HEK293 (cell line): ENCODE data around the gene SLC1A2.

Experiments used
- CTCF ChIA-PET: fragments of 350-600 bp; formaldehyde crosslinking; extraction: SDS; loops from one replicate; lab custom pipeline; 2021; ENCODE audit warnings: antibody characterized with exemption; lab: Yijun Ruan, JAX
- POLR2A ChIA-PET: fragments of 300-600 bp; formaldehyde crosslinking; extraction: SDS; loops from one replicate; lab custom pipeline; 2020; ENCODE audit warnings: antibody characterized with exemption, inconsistent platforms; lab: Yijun Ruan, JAX
- H3K27ac ChIP-seq: fragments of 200-500 bp; sonication (Bioruptor generic); 2 replicates; pipeline ENCODE4 v1.5.1; 2014; ENCODE audit warnings: low read depth, low read length, control low read depth, inconsistent platforms; ENCODE audit errors: extremely low read depth
- H3K36me3 ChIP-seq, 2 experiments: fragments of 200-500 bp in 1 of 2; sonication (Bioruptor generic) in 1 of 2; 1 replicate in 1 of 2; 2 replicates in 1 of 2; pipeline ENCODE4 v1.5.1; 2014 to 2017; ENCODE audit warnings: inconsistent platforms in 2 of 2, low read length in 2 of 2; ENCODE audit not compliant: control insufficient read depth in 2 of 2, insufficient read depth in 1 of 2
- H3K4me1 ChIP-seq: fragments of 200-500 bp; sonication (Bioruptor generic); 2 replicates; pipeline ENCODE4 v1.5.1; 2014; ENCODE audit warnings: mild to moderate bottlenecking, low read length, inconsistent platforms; ENCODE audit not compliant: control insufficient read depth, insufficient read depth
- H3K4me3 ChIP-seq: 2 replicates; pipeline ENCODE4 v1.5.1; 2011; ENCODE audit warnings: low read depth, mild to moderate bottlenecking, control low read depth, low read length, moderate library complexity
- H3K9me3 ChIP-seq: fragments of 200-500 bp; sonication (Bioruptor generic); 2 replicates; pipeline ENCODE4 v1.5.1; 2014; ENCODE audit warnings: low read depth, low read length, inconsistent platforms; ENCODE audit not compliant: control insufficient read depth, insufficient read depth
- GFI1B ChIP-seq: fragments of 450-650 bp; formaldehyde crosslinking; IDR thresholded peaks from 2 replicates; pipeline ENCODE4 v1.5.1; 2016; ENCODE audit warnings: missing biosample characterization, missing genetic modification characterization
- GLIS1 ChIP-seq: fragments of 450-650 bp; formaldehyde crosslinking; IDR thresholded peaks from 2 replicates; pipeline ENCODE4 v1.5.1; 2016; ENCODE audit warnings: missing biosample characterization, missing genetic modification characterization
- KLF8 ChIP-seq: fragments of 450-650 bp; formaldehyde crosslinking; IDR thresholded peaks from 2 replicates; pipeline ENCODE4 v1.5.1; 2016; ENCODE audit warnings: missing biosample characterization, missing genetic modification characterization
- OSR2 ChIP-seq: fragments of 450-650 bp; formaldehyde crosslinking; IDR thresholded peaks from 2 replicates; pipeline ENCODE4 v1.5.1; 2016; ENCODE audit warnings: missing biosample characterization, missing genetic modification characterization
- PRDM10 ChIP-seq: fragments of 450-650 bp; formaldehyde crosslinking; IDR thresholded peaks from 2 replicates; pipeline ENCODE4 v1.5.1; 2016; ENCODE audit warnings: missing biosample characterization, missing genetic modification characterization
- PRDM2 ChIP-seq: fragments of 450-650 bp; formaldehyde crosslinking; IDR thresholded peaks from 2 replicates; pipeline ENCODE4 v1.5.1; 2016; ENCODE audit warnings: missing biosample characterization, missing genetic modification characterization, borderline replicate concordance
- ZBTB7A ChIP-seq: fragments of 450-650 bp; formaldehyde crosslinking; IDR thresholded peaks from 2 replicates; pipeline ENCODE4 v1.5.1; 2016; ENCODE audit warnings: low read depth, missing biosample characterization, missing genetic modification characterization
- ZFP69B ChIP-seq: fragments of 450-650 bp; formaldehyde crosslinking; IDR thresholded peaks from 2 replicates; pipeline ENCODE4 v1.5.1; 2016; ENCODE audit warnings: missing biosample characterization, missing genetic modification characterization
- ZNF19 ChIP-seq: fragments of 450-650 bp; formaldehyde crosslinking; IDR thresholded peaks from 2 replicates; pipeline ENCODE4; 2016; ENCODE audit warnings: missing biosample characterization, missing genetic modification characterization, low read depth
- ZNF223 ChIP-seq: fragments of 450-650 bp; formaldehyde crosslinking; IDR thresholded peaks from 2 replicates; pipeline ENCODE4 v1.5.1; 2016; ENCODE audit warnings: missing biosample characterization, missing genetic modification characterization
- ZNF501 ChIP-seq: fragments of 450-650 bp; formaldehyde crosslinking; IDR thresholded peaks from 2 replicates; pipeline ENCODE4 v1.5.1; 2016; ENCODE audit warnings: missing biosample characterization, missing genetic modification characterization
- ZNF560 ChIP-seq: fragments of 450-650 bp; formaldehyde crosslinking; IDR thresholded peaks from 2 replicates; pipeline ENCODE4 v1.5.1; 2017; ENCODE audit warnings: missing biosample characterization, missing genetic modification characterization, borderline replicate concordance
- ZNF623 ChIP-seq: fragments of 450-650 bp; formaldehyde crosslinking; IDR thresholded peaks from 2 replicates; pipeline ENCODE4 v1.5.1; 2016; ENCODE audit warnings: missing biosample characterization, missing genetic modification characterization
- ZNF654 ChIP-seq: fragments of 450-650 bp; formaldehyde crosslinking; IDR thresholded peaks from 2 replicates; pipeline ENCODE4 v1.5.1; 2016; ENCODE audit warnings: low read depth, missing biosample characterization, missing genetic modification characterization
- ZNF670 ChIP-seq: fragments of 450-650 bp; formaldehyde crosslinking; IDR thresholded peaks from 2 replicates; pipeline ENCODE4 v1.5.1; 2016; ENCODE audit warnings: missing biosample characterization, missing genetic modification characterization, low read depth
- ZNF707 ChIP-seq: fragments of 450-650 bp; formaldehyde crosslinking; IDR thresholded peaks from 2 replicates; pipeline ENCODE4 v1.5.1; 2016; ENCODE audit warnings: missing biosample characterization, missing genetic modification characterization
- ZNF843 ChIP-seq: fragments of 450-650 bp; formaldehyde crosslinking; IDR thresholded peaks from 2 replicates; pipeline ENCODE4 v1.5.1; 2016; ENCODE audit warnings: missing biosample characterization, missing genetic modification characterization
- TF ChIP-seq, protein P1 (sequence below): fragments of 450-650 bp; formaldehyde crosslinking; IDR thresholded peaks from 2 replicates; pipeline ENCODE4 v1.5.1; 2016; ENCODE audit warnings: missing biosample characterization, missing genetic modification characterization
- TF ChIP-seq, protein P2 (sequence below): fragments of 450-650 bp; formaldehyde crosslinking; IDR thresholded peaks from 2 replicates; pipeline ENCODE4 v1.5.1; 2016; ENCODE audit warnings: missing biosample characterization, missing genetic modification characterization

The SLC1A2 gene

DNA sequence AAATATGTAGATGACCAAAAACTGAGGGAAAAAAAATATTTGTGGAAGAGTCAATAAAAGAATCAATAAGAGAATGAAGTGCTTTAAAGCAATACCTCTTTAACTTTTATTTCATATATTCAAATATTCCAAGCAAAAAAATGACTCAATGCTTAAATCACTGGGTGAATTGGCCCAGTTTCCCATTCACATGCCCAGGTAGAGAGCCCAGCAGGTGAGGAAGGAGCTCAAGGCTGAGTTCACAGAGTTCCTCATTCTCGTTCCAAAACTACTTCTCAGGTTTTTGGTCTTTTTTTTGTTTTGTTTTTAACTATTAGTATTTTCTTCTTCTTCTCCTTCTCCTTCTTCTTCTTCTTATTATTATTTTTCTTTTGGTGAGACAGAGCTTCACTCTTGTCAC is 30.2 kb downstream of the SLC1A2 start:
- Histone ChIP-seq H3K9me3 (no peaks in the 10 kb centered on the region), H3K4me1 (peaks cover 4% of the 10 kb centered on the region; the same call in 1 of the 2 replicates), H3K27ac (no peak overlapping the region), H3K36me3 (no peaks in the 10 kb centered on the region), H3K4me3 (no peak overlapping the region)
- no peak for TF ChIP-seq ZNF843 (tag by site-specific recombination)
- no peak for TF ChIP-seq ZNF623 (tag by site-specific recombination)
- TF ChIP-seq, protein P1, sequence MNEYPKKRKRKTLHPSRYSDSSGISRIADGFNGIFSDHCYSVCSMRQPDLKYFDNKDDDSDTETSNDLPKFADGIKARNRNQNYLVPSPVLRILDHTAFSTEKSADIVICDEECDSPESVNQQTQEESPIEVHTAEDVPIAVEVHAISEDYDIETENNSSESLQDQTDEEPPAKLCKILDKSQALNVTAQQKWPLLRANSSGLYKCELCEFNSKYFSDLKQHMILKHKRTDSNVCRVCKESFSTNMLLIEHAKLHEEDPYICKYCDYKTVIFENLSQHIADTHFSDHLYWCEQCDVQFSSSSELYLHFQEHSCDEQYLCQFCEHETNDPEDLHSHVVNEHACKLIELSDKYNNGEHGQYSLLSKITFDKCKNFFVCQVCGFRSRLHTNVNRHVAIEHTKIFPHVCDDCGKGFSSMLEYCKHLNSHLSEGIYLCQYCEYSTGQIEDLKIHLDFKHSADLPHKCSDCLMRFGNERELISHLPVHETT: no peak
- TF ChIP-seq GFI1B (tag by site-specific recombination): no peak
- TF ChIP-seq ZNF707: no peak
- no peak for TF ChIP-seq ZNF19 (tag by site-specific recombination)
- TF ChIP-seq ZNF501 (tag by site-specific recombination): no peak
- no peak for TF ChIP-seq ZBTB7A (tag by site-specific recombination)
- TF ChIP-seq, protein P2, sequence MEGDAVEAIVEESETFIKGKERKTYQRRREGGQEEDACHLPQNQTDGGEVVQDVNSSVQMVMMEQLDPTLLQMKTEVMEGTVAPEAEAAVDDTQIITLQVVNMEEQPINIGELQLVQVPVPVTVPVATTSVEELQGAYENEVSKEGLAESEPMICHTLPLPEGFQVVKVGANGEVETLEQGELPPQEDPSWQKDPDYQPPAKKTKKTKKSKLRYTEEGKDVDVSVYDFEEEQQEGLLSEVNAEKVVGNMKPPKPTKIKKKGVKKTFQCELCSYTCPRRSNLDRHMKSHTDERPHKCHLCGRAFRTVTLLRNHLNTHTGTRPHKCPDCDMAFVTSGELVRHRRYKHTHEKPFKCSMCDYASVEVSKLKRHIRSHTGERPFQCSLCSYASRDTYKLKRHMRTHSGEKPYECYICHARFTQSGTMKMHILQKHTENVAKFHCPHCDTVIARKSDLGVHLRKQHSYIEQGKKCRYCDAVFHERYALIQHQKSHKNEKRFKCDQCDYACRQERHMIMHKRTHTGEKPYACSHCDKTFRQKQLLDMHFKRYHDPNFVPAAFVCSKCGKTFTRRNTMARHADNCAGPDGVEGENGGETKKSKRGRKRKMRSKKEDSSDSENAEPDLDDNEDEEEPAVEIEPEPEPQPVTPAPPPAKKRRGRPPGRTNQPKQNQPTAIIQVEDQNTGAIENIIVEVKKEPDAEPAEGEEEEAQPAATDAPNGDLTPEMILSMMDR (tag by site-specific recombination): no peak
- TF ChIP-seq OSR2 (tag by site-specific recombination): no peak
- no peak for TF ChIP-seq PRDM10
- no peak for TF ChIP-seq ZNF223 (tag by site-specific recombination)
- TF ChIP-seq GLIS1 (tag by site-specific recombination): no peak
- no peak for TF ChIP-seq KLF8 (tag by site-specific recombination)
- TF ChIP-seq ZNF670 (tag by site-specific recombination): no peak
- TF ChIP-seq PRDM2 (tag by site-specific recombination): no peak
- TF ChIP-seq ZNF654 (tag by site-specific recombination): no peak
- no peak for TF ChIP-seq ZNF560
- TF ChIP-seq ZFP69B: no peak
- CTCF ChIA-PET: interaction anchor here (0.7 to 6.7 kb wide), 8 partner anchors 150 to 803 kb away, joined by 3 to 85 read pairs (median 3); no protein-coding TSS in a partner anchor
- POLR2A ChIA-PET: no interaction called here
